Kidney (tissue), 14 donors: ENCODE data around the gene MORN1. TPM values are rescaled to one million over a fixed set of nuclear protein-coding genes. Genes with fewer than 3 reads are reported as not detected.

Source experiments
- DNase-seq, 5 donors: peaks; one replicate each; pipeline ENCODE4 v3.0.0-alpha.2; 2013 to 2020
- FAIRE-seq: peaks from 2 replicates; lab custom pipeline; 2012; peaks lifted over from hg19 to GRCh38; lab: Jason Lieb, UNC
- H3K27ac ChIP-seq, 2 donors: one replicate each; pipeline ENCODE4 v1.7.0; 2013; ENCODE audit warnings: low read depth in 2 of 2, low read length in 2 of 2, inconsistent platforms in 1 of 2
- H3K27me3 ChIP-seq: one replicate; pipeline ENCODE4 v1.7.1; 2013; ENCODE audit warnings: low read length, inconsistent platforms; ENCODE audit not compliant: control insufficient read depth, insufficient read depth
- H3K36me3 ChIP-seq, 3 donors: one replicate each; pipeline versions ENCODE4 v1.7.0 to v1.7.1; 2013; ENCODE audit warnings: low read length in 3 of 3, control low read depth in 1 of 3, inconsistent platforms in 1 of 3; ENCODE audit not compliant: insufficient read depth in 3 of 3, control insufficient read depth in 2 of 3
- H3K4me1 ChIP-seq, 3 donors: one replicate each; pipeline versions ENCODE4 v1.7.0 to v1.7.1; 2013; ENCODE audit warnings: low read length in 3 of 3, inconsistent platforms in 1 of 3, low read depth in 1 of 3; ENCODE audit not compliant: control insufficient read depth in 2 of 3, insufficient read depth in 2 of 3
- H3K4me3 ChIP-seq, 3 donors: one replicate each; pipeline versions ENCODE4 v1.7.0 to v1.8.1; 2013; ENCODE audit warnings: low read length in 3 of 3, control low read depth in 1 of 3, inconsistent platforms in 1 of 3
- H3K9ac ChIP-seq, 3 donors: one replicate each; pipeline versions ENCODE4 v1.7.0 to v1.7.1; 2013; ENCODE audit warnings: low read length in 3 of 3, control low read depth in 1 of 3, inconsistent platforms in 1 of 3
- H3K9me3 ChIP-seq, 3 donors: one replicate each; pipeline versions ENCODE4 v1.7.0 to v1.7.1; 2013; ENCODE audit warnings: low read length in 3 of 3, control low read depth in 1 of 3, inconsistent platforms in 1 of 3; ENCODE audit not compliant: control insufficient read depth in 2 of 3, insufficient read depth in 1 of 3
- CTCF ChIP-seq: IDR thresholded peaks from 3 replicates; pipeline ENCODE4 v1.5.1; 2012; ENCODE audit warnings: mild to moderate bottlenecking, moderate library complexity, borderline replicate concordance; ENCODE audit not compliant: insufficient read depth; ENCODE audit errors: extremely low read depth
- intact Hi-C: fragments of 100-400 bp; cut with DNase I; formaldehyde crosslinking; loops from one replicate; pipeline ENCODE4 v1.11.1; 2022
- polyA plus RNA-seq: library from polyadenylated mRNA; stranded (reverse); fragments of 350-450 nt; fragmentation: Illumina TruSeq; extraction: RNeasy Lipid Tissue Mini Kit (QIAGEN cat#74804); gene quantifications from one replicate; pipeline ENCODE4 v1.2.3, GENCODE V29; 2014; ENCODE audit warnings: low read depth, low replicate concordance; ENCODE audit not compliant: insufficient read depth
- total RNA-seq: library from RNA; stranded (reverse); fragmentation: NEBNext Ultra II Directional; extraction: Animal tissue kit (Norgen Biotek cat#: 25700); gene quantifications from one replicate; pipeline ENCODE4 v1.2.1, GENCODE V29; 2021
- donor health status: control.
- donor health status: control.
- donor health status: control.
- donor health status: control.
- donor health status: control.
- donor health status: DM: yes; HTN: yes; CAD: no.
- donor health status: Normal renal cell carcinoma (clear cell type).

MORN1 gene
- total and polyA plus RNA-seq, 2 donors from 2014 or later, result 9.0 to 24.7 TPM

GRCh38 chr1:2394220-2394619, 2.9 kb upstream of the MORN1 start:
- no peak for DNase-seq
- no peak overlapping the region for H3K9ac ChIP-seq
- H3K4me1 ChIP-seq, result peaks cover 0 to 33% (median 17%) of the 10 kb centered on the region in 3 donors
- peaks cover 6 to 41% (median 18%) of the 10 kb centered on the region in 3 donors for H3K36me3 ChIP-seq
- no peaks in the 10 kb centered on the region for H3K27me3 ChIP-seq
- H3K4me3 ChIP-seq, result no peak overlapping the region
- H3K27ac ChIP-seq, result no peak overlapping the region
- no peaks in the 10 kb centered on the region for H3K9me3 ChIP-seq
- FAIRE-seq, result no peak
- no peak for TF ChIP-seq CTCF
- intact Hi-C loops, result no loop called here

- Histone ChIP-seq H3K27me3 (no peaks in the 10 kb centered on the region), H3K9me3 (no peaks in the 10 kb centered on the region), H3K27ac (peak overlapping the region in 1 of 2 donors; percentile 12), H3K4me1 (peaks cover 0 to 31% (median 17%) of the 10 kb centered on the region in 3 donors), H3K9ac (peak overlapping the region in 1 of 3 donors; percentile 13), H3K36me3 (peaks cover 5 to 33% (median 16%) of the 10 kb centered on the region in 3 donors), H3K4me3 (peak overlapping the region in 2 of 3 donors; percentile 25 to 92)
- DNase-seq (peak in 1 of 5 donors; percentile 59), FAIRE-seq (no peak)
- TF ChIP-seq CTCF, result no peak
- intact Hi-C loops, result no loop called here
These were observed 2.1 kb upstream of the MORN1 start for GRCh38 chr1:2393471-2393877.

GRCh38 chr1:2392686-2393085, 1.3 kb upstream of the MORN1 start:
- H3K4me1 ChIP-seq, result peaks cover 0 to 31% (median 17%) of the 10 kb centered on the region in 3 donors
- FAIRE-seq (no peak), DNase-seq (peak in 1 of 5 donors; percentile 65)
- H3K9ac ChIP-seq, result peak overlapping the region in 2 of 3 donors; percentile 87 to 91
- no peaks in the 10 kb centered on the region for H3K27me3 ChIP-seq
- H3K36me3 ChIP-seq, result peaks cover 5 to 33% (median 13%) of the 10 kb centered on the region in 3 donors
- intact Hi-C loops, result no loop called here
- H3K9me3 ChIP-seq, result no peaks in the 10 kb centered on the region
- peak overlapping the region; percentile 83 to 92 (median 85) for H3K4me3 ChIP-seq
- peak overlapping the region in 1 of 2 donors; percentile 12 for H3K27ac ChIP-seq
- no peak for TF ChIP-seq CTCF
